T-helper 1 cell treated with Interleukin-12 subunit alpha and Interleukin-12 subunit beta and Interleukin-4 antibody, amounts not matched to agents 30 μg/mL and 1 μg/mL, for 36 hours (primary cell): Measurements from ENCODE around the gene PPP1R9B.

ENCODE experiments used
- H3K27ac Mint-ChIP-seq: one replicate; pipeline ENCODE4 v1.8.0; 2021; ENCODE audit warnings: mild to moderate bottlenecking, mixed read lengths
- H3K27me3 Mint-ChIP-seq: one replicate; pipeline ENCODE4 v1.8.0; 2021; ENCODE audit warnings: low read depth, mixed read lengths
- H3K36me3 Mint-ChIP-seq: one replicate; pipeline ENCODE4 v1.8.0; 2021; ENCODE audit warnings: low read depth, mixed read lengths
- H3K4me1 Mint-ChIP-seq: one replicate; pipeline ENCODE4 v1.8.0; 2021; ENCODE audit warnings: low read depth, mixed read lengths
- H3K4me3 Mint-ChIP-seq: one replicate; pipeline ENCODE4 v1.8.0; 2021; ENCODE audit warnings: mild to moderate bottlenecking, moderate library complexity, mixed read lengths
- H3K9me3 Mint-ChIP-seq: one replicate; pipeline ENCODE4 v1.8.0; 2021; ENCODE audit warnings: mixed read lengths

PPP1R9B gene

GRCh38 chr17:50146927-50147665 lies 3.4 kb downstream of the PPP1R9B start:
- peak overlapping the region; percentile 99 for H3K4me3 Mint-ChIP-seq
- peaks cover 47% of the 10 kb centered on the region for H3K4me1 Mint-ChIP-seq
- H3K9me3 Mint-ChIP-seq: no peaks in the 10 kb centered on the region
- peak overlapping the region; percentile 91 for H3K27ac Mint-ChIP-seq
- no peaks in the 10 kb centered on the region for H3K27me3 Mint-ChIP-seq
- peaks cover 47% of the 10 kb centered on the region for H3K36me3 Mint-ChIP-seq

DNA sequence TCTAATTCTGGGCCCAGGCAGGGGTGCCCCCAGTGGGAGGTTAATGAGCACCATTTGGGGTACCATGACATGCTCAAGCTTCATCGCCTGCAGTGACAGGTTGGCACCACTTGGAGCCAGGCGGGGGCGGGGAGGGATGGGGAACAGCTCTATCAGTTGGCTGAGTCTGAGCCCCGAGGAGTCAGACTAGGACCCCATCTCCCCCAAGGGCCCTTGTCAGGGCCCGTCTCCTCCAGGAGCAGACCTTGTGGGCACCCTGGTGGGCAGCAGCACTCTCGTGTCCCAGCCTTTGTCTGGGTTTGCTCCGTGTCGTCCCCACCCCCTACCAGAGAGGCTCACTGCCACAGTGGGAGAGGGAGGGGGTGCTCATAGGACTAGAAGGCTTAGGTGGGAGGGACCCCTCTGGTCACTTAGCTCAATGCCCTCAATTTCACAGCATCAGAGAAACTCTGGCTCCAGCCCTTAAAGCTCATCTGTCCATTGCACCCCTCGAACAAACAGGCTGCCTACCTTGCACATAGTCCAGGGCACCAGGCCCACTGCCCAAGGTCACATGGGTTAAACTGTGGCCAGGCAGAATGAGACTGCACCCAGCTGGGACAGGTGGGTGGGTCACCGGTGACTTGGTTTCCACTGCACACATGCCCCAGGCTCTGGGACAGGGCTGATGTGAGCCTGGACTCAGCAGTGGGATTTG lies 4.1 kb downstream of the PPP1R9B start:
- H3K4me3 Mint-ChIP-seq: peak overlapping the region; percentile 99
- H3K27me3 Mint-ChIP-seq: no peaks in the 10 kb centered on the region
- peak overlapping the region; percentile 91 for H3K27ac Mint-ChIP-seq
- H3K9me3 Mint-ChIP-seq: no peaks in the 10 kb centered on the region
- H3K4me1 Mint-ChIP-seq: peaks cover 50% of the 10 kb centered on the region
- H3K36me3 Mint-ChIP-seq: peaks cover 54% of the 10 kb centered on the region

- Mint-ChIP-seq H3K9me3 (no peaks in the 10 kb centered on the region), H3K4me3 (peak overlapping the region; percentile 99), H3K27me3 (no peaks in the 10 kb centered on the region), H3K27ac (peak overlapping the region; percentile 65), H3K36me3 (peaks cover 57% of the 10 kb centered on the region), H3K4me1 (peaks cover 56% of the 10 kb centered on the region)
Observed at GRCh38 chr17:50145532-50146229, 4.8 kb downstream of the PPP1R9B start.

DNA sequence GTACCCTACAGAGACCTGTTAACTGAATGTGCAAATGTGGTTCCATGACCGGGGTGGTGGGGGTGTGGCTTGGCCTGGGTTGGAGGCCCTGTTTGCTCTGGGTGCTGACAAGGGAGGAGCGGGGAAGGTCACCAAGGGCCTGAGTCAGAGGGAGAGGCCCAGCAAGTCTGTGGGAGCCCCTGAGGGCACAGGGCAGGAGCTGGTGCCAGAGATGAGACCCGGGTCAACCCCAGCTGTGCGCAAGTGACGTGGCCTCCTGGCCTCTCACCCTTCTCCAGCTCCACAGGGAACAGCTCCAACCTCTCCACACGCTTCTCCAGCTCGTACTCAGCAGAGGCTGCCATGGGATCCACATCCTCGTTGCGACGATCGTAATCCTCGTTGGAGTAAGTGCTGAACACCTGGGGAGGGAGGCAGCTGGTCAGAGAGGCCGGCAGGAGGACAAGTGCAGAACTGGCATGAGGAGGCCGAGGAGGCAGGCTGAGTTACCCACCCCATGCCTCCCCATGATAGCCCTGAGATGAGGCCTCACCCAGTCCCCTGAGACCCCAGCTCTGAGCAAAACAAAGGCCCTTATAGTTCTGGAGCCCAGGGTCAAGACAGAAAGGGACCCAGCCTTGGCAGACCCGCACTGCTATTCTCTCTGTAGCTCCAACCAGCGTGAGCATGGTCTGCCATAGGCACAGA lies 5.5 kb downstream of the PPP1R9B start:
- Mint-ChIP-seq H3K4me3 (peak overlapping the region; percentile 68), H3K36me3 (peaks cover 63% of the 10 kb centered on the region), H3K9me3 (no peaks in the 10 kb centered on the region), H3K27ac (peak overlapping the region; percentile 76), H3K4me1 (peaks cover 63% of the 10 kb centered on the region), H3K27me3 (no peaks in the 10 kb centered on the region)

GRCh38 chr17:50144355-50144754 lies 6.1 kb downstream of the PPP1R9B start:
- H3K4me3 Mint-ChIP-seq: peak overlapping the region; percentile 11
- H3K27ac Mint-ChIP-seq: peak overlapping the region; percentile 76
- no peaks in the 10 kb centered on the region for H3K9me3 Mint-ChIP-seq
- H3K27me3 Mint-ChIP-seq: no peaks in the 10 kb centered on the region
- peaks cover 69% of the 10 kb centered on the region for H3K36me3 Mint-ChIP-seq
- peaks cover 67% of the 10 kb centered on the region for H3K4me1 Mint-ChIP-seq

- peaks cover 67% of the 10 kb centered on the region for H3K4me1 Mint-ChIP-seq
- peak overlapping the region; percentile 76 for H3K27ac Mint-ChIP-seq
- H3K9me3 Mint-ChIP-seq: no peaks in the 10 kb centered on the region
- H3K36me3 Mint-ChIP-seq: peaks cover 74% of the 10 kb centered on the region
- peak overlapping the region; percentile 11 for H3K4me3 Mint-ChIP-seq
- H3K27me3 Mint-ChIP-seq: no peaks in the 10 kb centered on the region
Observed at GRCh38 chr17:50143461-50144176, 6.9 kb downstream of the PPP1R9B start.

GRCh38 chr17:50141745-50142110 lies 8.7 kb downstream of the PPP1R9B start:
- Mint-ChIP-seq H3K4me3 (peak overlapping the region; percentile 85), H3K27me3 (no peaks in the 10 kb centered on the region), H3K9me3 (no peaks in the 10 kb centered on the region), H3K27ac (peak overlapping the region; percentile 93), H3K4me1 (peaks cover 75% of the 10 kb centered on the region), H3K36me3 (peaks cover 78% of the 10 kb centered on the region)

- peaks cover 80% of the 10 kb centered on the region for H3K36me3 Mint-ChIP-seq
- H3K27me3 Mint-ChIP-seq: no peaks in the 10 kb centered on the region
Observed at GRCh38 chr17:50141026-50141744, 9.3 kb downstream of the PPP1R9B start.

GRCh38 chr17:50139950-50140885 lies 10.3 kb downstream of the PPP1R9B start:
- peaks cover 69% of the 10 kb centered on the region for H3K4me1 Mint-ChIP-seq
- H3K9me3 Mint-ChIP-seq: no peaks in the 10 kb centered on the region
- no peaks in the 10 kb centered on the region for H3K27me3 Mint-ChIP-seq
- H3K36me3 Mint-ChIP-seq: peaks cover 81% of the 10 kb centered on the region
- H3K27ac Mint-ChIP-seq: peak overlapping the region; percentile 90
- H3K4me3 Mint-ChIP-seq: peak overlapping the region; percentile 86

More at GRCh38 chr17:50141026-50141744, 9.3 kb downstream of the PPP1R9B start:
- H3K4me1 Mint-ChIP-seq: peaks cover 75% of the 10 kb centered on the region
- H3K9me3 Mint-ChIP-seq: no peaks in the 10 kb centered on the region
- H3K27ac Mint-ChIP-seq: peak overlapping the region; percentile 93
- H3K4me3 Mint-ChIP-seq: peak overlapping the region; percentile 86

DNA sequence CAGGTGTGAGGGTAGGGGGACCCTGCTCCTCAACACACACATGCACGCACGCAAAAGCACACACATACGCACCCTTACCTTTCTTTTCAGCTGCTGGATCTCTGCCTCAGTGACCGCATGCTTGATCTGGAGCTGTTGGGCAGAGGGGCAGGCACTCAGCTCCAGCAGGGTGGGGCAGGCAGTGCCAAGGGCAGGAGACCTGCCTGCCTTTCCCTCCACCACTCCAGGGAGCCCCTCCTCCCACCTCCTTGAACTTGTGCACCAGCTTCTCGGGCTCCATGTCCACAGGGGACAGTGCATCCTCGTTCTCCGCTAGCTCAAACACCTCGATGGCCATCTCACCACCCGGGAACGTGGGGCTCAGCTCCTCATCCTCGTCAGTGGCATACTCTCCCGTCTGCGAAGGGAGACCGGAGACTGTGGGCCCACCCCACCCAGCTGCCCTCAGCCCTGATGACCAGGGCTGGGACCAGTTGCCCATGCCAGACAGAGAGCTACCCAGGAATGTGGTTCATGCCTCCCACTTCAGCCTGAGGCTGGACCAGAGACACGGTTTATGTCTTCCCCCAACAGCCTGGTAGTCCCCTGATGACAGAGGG lies 11.2 kb downstream of the PPP1R9B start:
- no peaks in the 10 kb centered on the region for H3K9me3 Mint-ChIP-seq
- peaks cover 77% of the 10 kb centered on the region for H3K36me3 Mint-ChIP-seq
- peaks cover 64% of the 10 kb centered on the region for H3K4me1 Mint-ChIP-seq
- H3K27ac Mint-ChIP-seq: peak overlapping the region; percentile 90
- H3K4me3 Mint-ChIP-seq: peak overlapping the region; percentile 86
- no peaks in the 10 kb centered on the region for H3K27me3 Mint-ChIP-seq

DNA sequence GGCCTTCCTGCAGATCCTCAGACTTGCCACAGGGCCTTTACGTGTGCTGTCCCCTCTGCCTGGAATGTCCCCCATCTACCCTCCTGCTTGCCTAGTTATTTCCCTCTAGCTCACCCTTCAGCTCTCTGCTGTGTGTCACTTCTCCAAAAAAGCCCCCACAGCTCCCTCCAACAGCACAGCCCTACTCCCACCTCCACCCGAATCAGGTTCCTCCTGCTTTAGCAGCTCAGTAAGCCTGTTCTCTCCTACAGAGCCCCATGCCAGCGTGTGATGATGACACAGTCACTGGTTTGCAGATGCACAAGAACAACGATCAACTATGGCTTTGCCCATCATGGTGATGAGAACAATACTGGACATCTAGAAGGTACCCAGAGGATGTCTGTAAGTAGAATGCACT lies 13.4 kb downstream of the PPP1R9B start:
- Mint-ChIP-seq H3K9me3 (no peaks in the 10 kb centered on the region), H3K4me1 (peaks cover 50% of the 10 kb centered on the region), H3K36me3 (peaks cover 63% of the 10 kb centered on the region), H3K27me3 (no peaks in the 10 kb centered on the region), H3K27ac (peak overlapping the region; percentile 41), H3K4me3 (no peak overlapping the region)

DNA sequence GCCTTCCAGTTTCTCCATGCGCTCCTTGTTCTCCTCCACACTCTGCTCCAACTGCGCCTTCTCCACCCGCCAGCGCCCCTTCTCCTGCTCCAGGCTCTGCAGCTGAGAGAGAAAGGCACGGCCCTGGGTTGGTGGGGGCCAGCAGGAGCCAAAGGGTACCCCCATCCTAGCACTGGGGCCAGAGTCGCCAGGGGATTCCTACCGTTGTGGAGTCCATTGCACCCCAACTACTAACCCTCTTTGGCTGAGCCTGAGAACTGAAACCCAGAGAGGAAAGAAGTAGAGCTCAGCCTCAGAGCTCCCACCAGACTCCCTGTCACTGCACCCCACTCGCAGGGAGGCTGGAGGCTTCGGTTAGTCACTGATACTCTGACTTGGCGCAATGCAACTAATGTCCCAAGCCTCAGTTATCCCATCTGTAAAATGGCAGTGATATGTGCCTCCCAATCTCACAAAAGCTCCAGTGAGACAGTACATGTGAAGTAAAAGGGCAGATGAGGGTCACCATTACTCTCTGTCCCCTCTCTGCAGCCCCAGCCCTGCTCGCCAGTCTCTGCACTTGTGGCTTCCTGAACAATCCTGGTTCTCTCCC lies 14.3 kb downstream of the PPP1R9B start:
- Mint-ChIP-seq H3K4me1 (peaks cover 49% of the 10 kb centered on the region), H3K9me3 (no peaks in the 10 kb centered on the region), H3K36me3 (peaks cover 61% of the 10 kb centered on the region), H3K27ac (no peak overlapping the region), H3K4me3 (no peak overlapping the region), H3K27me3 (peaks cover 4% of the 10 kb centered on the region)
